ENCODE data around the gene AKAP6. TPM values are rescaled to one million over a fixed set of nuclear protein-coding genes. Genes with fewer than 3 reads are reported as not detected.

AKAP6 gene
- total RNA-seq, 1 donor from 2014 or later = 2.8 TPM

DNA sequence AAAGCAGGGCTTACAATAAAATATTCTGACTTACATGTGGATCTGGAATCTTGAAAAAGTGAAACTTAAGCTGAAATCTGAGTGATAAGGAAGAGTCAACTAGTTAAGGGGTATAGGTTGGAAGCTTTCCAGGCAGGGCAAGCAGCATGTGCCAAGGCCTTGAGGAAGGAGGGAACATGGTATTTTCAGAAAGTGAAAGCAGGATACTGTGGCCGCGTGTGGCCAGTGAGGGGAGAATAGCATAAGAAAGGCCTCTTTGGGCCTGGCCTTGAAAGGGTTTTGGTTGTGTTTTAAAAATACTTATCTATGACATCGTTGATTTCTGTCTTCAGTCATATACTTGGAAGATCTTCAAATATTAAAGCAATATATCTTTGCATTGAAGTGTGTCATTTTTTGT, 213.4 kb downstream of the AKAP6 start:
- H3K27ac Mint-ChIP-seq (ENCODE audit: unreplicated experiment) = no peak overlapping the region
- Histone ChIP-seq H3K36me3 (ENCODE audit: insufficient read depth, low read length) (no peaks in the 10 kb centered on the region), H3K79me2 (ENCODE audit: insufficient read depth, low read length) (no peaks in the 10 kb centered on the region), H3K4me3 (ENCODE audit: insufficient read depth, low read depth, low read length) (no peak overlapping the region), H3K4me1 (ENCODE audit: insufficient read depth, low read length) (no peaks in the 10 kb centered on the region), H4K20me1 (ENCODE audit: insufficient read depth, low read length) (no peaks in the 10 kb centered on the region), H3K27ac (ENCODE audit: low read depth, low read length) (no peak overlapping the region), H3K4me2 (ENCODE audit: low read length) (no peak overlapping the region), H3K9ac (ENCODE audit: low read length) (no peak overlapping the region), H3K9me3 (ENCODE audit: insufficient read depth, low read depth, low read length) (no peaks in the 10 kb centered on the region), H2AFZ (ENCODE audit: low read depth, low read length) (no peak overlapping the region), H3K27me3 (ENCODE audit: insufficient read depth, low read length) (no peaks in the 10 kb centered on the region)
- TF ChIP-seq EZH2 (IDR thresholded peaks at IDR 0.05; ENCODE audit: insufficient read depth, low read length) = no peak
- TF ChIP-seq, protein P1, sequence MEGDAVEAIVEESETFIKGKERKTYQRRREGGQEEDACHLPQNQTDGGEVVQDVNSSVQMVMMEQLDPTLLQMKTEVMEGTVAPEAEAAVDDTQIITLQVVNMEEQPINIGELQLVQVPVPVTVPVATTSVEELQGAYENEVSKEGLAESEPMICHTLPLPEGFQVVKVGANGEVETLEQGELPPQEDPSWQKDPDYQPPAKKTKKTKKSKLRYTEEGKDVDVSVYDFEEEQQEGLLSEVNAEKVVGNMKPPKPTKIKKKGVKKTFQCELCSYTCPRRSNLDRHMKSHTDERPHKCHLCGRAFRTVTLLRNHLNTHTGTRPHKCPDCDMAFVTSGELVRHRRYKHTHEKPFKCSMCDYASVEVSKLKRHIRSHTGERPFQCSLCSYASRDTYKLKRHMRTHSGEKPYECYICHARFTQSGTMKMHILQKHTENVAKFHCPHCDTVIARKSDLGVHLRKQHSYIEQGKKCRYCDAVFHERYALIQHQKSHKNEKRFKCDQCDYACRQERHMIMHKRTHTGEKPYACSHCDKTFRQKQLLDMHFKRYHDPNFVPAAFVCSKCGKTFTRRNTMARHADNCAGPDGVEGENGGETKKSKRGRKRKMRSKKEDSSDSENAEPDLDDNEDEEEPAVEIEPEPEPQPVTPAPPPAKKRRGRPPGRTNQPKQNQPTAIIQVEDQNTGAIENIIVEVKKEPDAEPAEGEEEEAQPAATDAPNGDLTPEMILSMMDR (IDR thresholded peaks at IDR 0.05; ENCODE audit: insufficient read depth, low read depth, low read length) = no peak
- DNase-seq (ENCODE audit: low read depth) = no peak
- H3K4me1 Mint-ChIP-seq (ENCODE audit: low read depth, unreplicated experiment) = no peaks in the 10 kb centered on the region
- FAIRE-seq = no peak
- H3K4me3 Mint-ChIP-seq (ENCODE audit: unreplicated experiment) = no peak overlapping the region
- no peaks in the 10 kb centered on the region for H3K27me3 Mint-ChIP-seq (ENCODE audit: low read depth, unreplicated experiment)
- no peaks in the 10 kb centered on the region for H3K36me3 Mint-ChIP-seq (ENCODE audit: low read depth, unreplicated experiment)
- no peaks in the 10 kb centered on the region for H3K9me3 Mint-ChIP-seq (ENCODE audit: unreplicated experiment)

DNA sequence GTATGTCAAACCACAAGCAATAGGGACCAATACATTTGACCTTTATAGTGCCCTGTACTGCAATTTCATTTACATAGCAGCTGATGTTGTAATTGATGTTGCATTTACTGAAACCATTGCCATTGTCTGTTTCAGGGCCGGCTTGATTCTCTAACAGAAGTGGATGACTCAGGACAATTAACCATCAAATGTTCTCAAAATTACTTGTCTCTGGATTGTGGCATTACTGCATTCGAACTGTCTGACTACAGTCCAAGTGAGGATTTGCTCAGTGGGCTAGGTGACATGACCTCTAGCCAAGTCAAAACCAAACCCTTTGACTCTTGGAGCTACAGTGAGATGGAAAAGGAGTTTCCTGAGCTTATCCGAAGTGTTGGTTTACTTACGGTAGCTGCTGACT, 216.0 kb downstream of the AKAP6 start:
- Histone ChIP-seq H3K4me1 (ENCODE audit: insufficient read depth, low read length) (no peaks in the 10 kb centered on the region), H3K4me3 (ENCODE audit: insufficient read depth, low read depth, low read length) (no peak overlapping the region), H3K36me3 (ENCODE audit: insufficient read depth, low read length) (no peaks in the 10 kb centered on the region), H3K27ac (ENCODE audit: low read depth, low read length) (no peak overlapping the region), H3K27me3 (ENCODE audit: insufficient read depth, low read length) (no peaks in the 10 kb centered on the region), H3K4me2 (ENCODE audit: low read length) (no peak overlapping the region), H3K9me3 (ENCODE audit: insufficient read depth, low read depth, low read length) (no peaks in the 10 kb centered on the region), H4K20me1 (ENCODE audit: insufficient read depth, low read length) (no peaks in the 10 kb centered on the region), H3K9ac (ENCODE audit: low read length) (no peak overlapping the region), H2AFZ (ENCODE audit: low read depth, low read length) (no peak overlapping the region), H3K79me2 (ENCODE audit: insufficient read depth, low read length) (no peaks in the 10 kb centered on the region)
- H3K9me3 Mint-ChIP-seq (ENCODE audit: unreplicated experiment) = no peaks in the 10 kb centered on the region
- H3K36me3 Mint-ChIP-seq (ENCODE audit: low read depth, unreplicated experiment) = no peaks in the 10 kb centered on the region
- no peak overlapping the region for H3K27ac Mint-ChIP-seq (ENCODE audit: unreplicated experiment)
- TF ChIP-seq EZH2 (IDR thresholded peaks at IDR 0.05; ENCODE audit: insufficient read depth, low read length) = no peak
- TF ChIP-seq, protein P1 (IDR thresholded peaks at IDR 0.05; ENCODE audit: insufficient read depth, low read depth, low read length) = no peak
- H3K4me3 Mint-ChIP-seq (ENCODE audit: unreplicated experiment) = no peak overlapping the region
- DNase-seq (ENCODE audit: low read depth) (no peak), FAIRE-seq (no peak)
- no peaks in the 10 kb centered on the region for H3K4me1 Mint-ChIP-seq (ENCODE audit: low read depth, unreplicated experiment)
- no peaks in the 10 kb centered on the region for H3K27me3 Mint-ChIP-seq (ENCODE audit: low read depth, unreplicated experiment)

DNA sequence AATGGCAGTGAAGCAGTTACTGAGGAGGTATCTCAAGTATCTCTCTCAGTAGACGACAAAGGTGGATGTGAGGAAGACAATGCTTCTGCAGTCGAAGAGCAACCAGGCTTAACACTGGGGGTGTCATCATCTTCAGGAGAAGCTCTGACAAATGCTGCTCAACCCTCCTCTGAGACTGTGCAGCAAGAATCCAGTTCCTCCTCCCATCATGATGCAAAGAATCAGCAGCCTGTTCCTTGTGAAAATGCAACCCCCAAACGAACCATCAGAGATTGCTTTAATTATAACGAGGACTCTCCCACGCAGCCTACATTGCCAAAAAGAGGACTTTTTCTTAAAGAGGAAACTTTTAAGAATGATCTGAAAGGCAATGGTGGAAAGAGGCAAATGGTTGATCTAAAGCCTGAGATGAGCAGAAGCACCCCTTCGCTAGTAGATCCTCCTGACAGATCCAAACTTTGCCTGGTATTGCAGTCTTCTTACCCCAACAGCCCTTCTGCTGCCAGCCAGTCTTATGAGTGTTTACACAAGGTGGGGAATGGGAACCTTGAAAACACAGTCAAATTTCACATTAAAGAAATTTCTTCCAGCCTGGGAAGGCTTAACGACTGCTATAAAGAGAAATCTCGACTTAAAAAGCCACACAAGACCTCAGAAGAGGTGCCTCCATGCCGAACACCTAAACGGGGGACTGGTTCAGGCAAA, 216.6 kb downstream of the AKAP6 start:
- Histone ChIP-seq H3K4me3 (ENCODE audit: insufficient read depth, low read depth, low read length) (no peak overlapping the region), H3K9ac (ENCODE audit: low read length) (no peak overlapping the region), H3K27me3 (ENCODE audit: insufficient read depth, low read length) (no peaks in the 10 kb centered on the region), H3K36me3 (ENCODE audit: insufficient read depth, low read length) (no peaks in the 10 kb centered on the region), H3K27ac (ENCODE audit: low read depth, low read length) (no peak overlapping the region), H2AFZ (ENCODE audit: low read depth, low read length) (no peak overlapping the region), H3K4me1 (ENCODE audit: insufficient read depth, low read length) (no peaks in the 10 kb centered on the region), H3K79me2 (ENCODE audit: insufficient read depth, low read length) (no peaks in the 10 kb centered on the region), H3K9me3 (ENCODE audit: insufficient read depth, low read depth, low read length) (no peaks in the 10 kb centered on the region), H3K4me2 (ENCODE audit: low read length) (no peak overlapping the region), H4K20me1 (ENCODE audit: insufficient read depth, low read length) (no peaks in the 10 kb centered on the region)
- H3K9me3 Mint-ChIP-seq (ENCODE audit: unreplicated experiment) = no peaks in the 10 kb centered on the region
- no peaks in the 10 kb centered on the region for H3K27me3 Mint-ChIP-seq (ENCODE audit: low read depth, unreplicated experiment)
- no peaks in the 10 kb centered on the region for H3K36me3 Mint-ChIP-seq (ENCODE audit: low read depth, unreplicated experiment)
- H3K27ac Mint-ChIP-seq (ENCODE audit: unreplicated experiment) = no peak overlapping the region
- DNase-seq (ENCODE audit: low read depth) (no peak), FAIRE-seq (no peak)
- TF ChIP-seq, protein P1 (IDR thresholded peaks at IDR 0.05; ENCODE audit: insufficient read depth, low read depth, low read length) = no peak
- no peak for TF ChIP-seq EZH2 (IDR thresholded peaks at IDR 0.05; ENCODE audit: insufficient read depth, low read length)
- no peaks in the 10 kb centered on the region for H3K4me1 Mint-ChIP-seq (ENCODE audit: low read depth, unreplicated experiment)
- H3K4me3 Mint-ChIP-seq (ENCODE audit: unreplicated experiment) = no peak overlapping the region
